PC-3 (cell line): ENCODE measurements around the gene SAP30L. TPM values are rescaled to one million over a fixed set of nuclear protein-coding genes. Genes with fewer than 3 reads are reported as not detected.

Source experiments
- ATAC-seq: fragments of 200-7000 bp; cut with Tn5 transposase; 2 replicates; pipeline ENCODE4 v1.9.1; 2020; ENCODE audit warnings: mild to moderate bottlenecking, moderate library complexity
- BruUV-seq: library from RNA; stranded (reverse); fragments of 400-500 nt; replicated peaks from 2 replicates; lab custom pipeline; 2021; lab: Mats Ljungman, UMichigan
- CTCF ChIA-PET: fragments of 300-600 bp; sonication (Branson Sonifier 250); formaldehyde crosslinking; loops from one replicate; lab custom pipeline; 2022; ENCODE audit warnings: antibody characterized with exemption; lab: Charles Lee
- POLR2A ChIA-PET: fragments of 300-600 bp; sonication (Branson Sonifier 250); formaldehyde crosslinking; loops from one replicate; lab custom pipeline; 2022; ENCODE audit warnings: antibody characterized with exemption; ENCODE audit not compliant: unreplicated experiment; lab: Charles Lee
- DNase-seq: peaks from one replicate; pipeline ENCODE4 v3.0.0-alpha.2; 2015
- H2AFZ ChIP-seq: fragments of 300-600 bp; sonication (generic); 2 replicates; pipeline ENCODE4 v1.6.0; 2016; ENCODE audit warnings: antibody characterized with exemption, low read length
- H3F3A ChIP-seq: fragments of 300-600 bp; sonication (generic); one replicate; pipeline ENCODE4 v1.6.0; 2017; ENCODE audit warnings: antibody characterized with exemption, low read length, control low read depth, mild to moderate bottlenecking; ENCODE audit not compliant: unreplicated experiment
- H3K27ac ChIP-seq: fragments of 300-600 bp; sonication (generic); 2 replicates; pipeline ENCODE4 v1.5.1; 2016; ENCODE audit warnings: mild to moderate bottlenecking, low read length
- H3K27me3 ChIP-seq: fragments of 300-600 bp; sonication (generic); 2 replicates; pipeline ENCODE4 v1.6.1; 2016; ENCODE audit warnings: low read length, mixed read lengths
- H3K36me3 ChIP-seq: fragments of 300-600 bp; sonication (generic); 2 replicates; pipeline ENCODE4 v1.6.1; 2016; ENCODE audit warnings: low read depth, mixed run types, low read length, mixed read lengths
- H3K4me1 ChIP-seq: fragments of 300-600 bp; sonication (generic); 2 replicates; pipeline ENCODE4 v1.5.1; 2016; ENCODE audit warnings: low read length; ENCODE audit not compliant: insufficient read depth
- H3K4me2 ChIP-seq: fragments of 300-600 bp; sonication (generic); 2 replicates; pipeline ENCODE4 v1.6.0; 2016; ENCODE audit warnings: low read length
- H3K4me3 ChIP-seq: fragments of 300-600 bp; sonication (generic); 2 replicates; pipeline ENCODE4 v1.5.1; 2016; ENCODE audit warnings: mild to moderate bottlenecking, low read length, mixed read lengths
- H3K79me2 ChIP-seq: fragments of 300-600 bp; sonication (generic); 2 replicates; pipeline ENCODE4 v1.6.1; 2017; ENCODE audit warnings: low read length, mixed read lengths
- H3K9ac ChIP-seq: fragments of 300-600 bp; sonication (generic); 2 replicates; pipeline ENCODE4 v1.6.0; 2016; ENCODE audit warnings: mild to moderate bottlenecking, low read length
- H3K9me2 ChIP-seq: fragments of 300-600 bp; sonication (generic); replicated peaks from 2 replicates; pipeline ENCODE4 v1.6.1; 2016; ENCODE audit warnings: mixed run types, low read length, mixed read lengths
- H3K9me3 ChIP-seq: fragments of 300-600 bp; sonication (generic); 2 replicates; pipeline ENCODE4 v1.6.1; 2016; ENCODE audit warnings: low read length, mixed read lengths
- H4K20me1 ChIP-seq: fragments of 300-600 bp; sonication (generic); 2 replicates; pipeline ENCODE4 v1.6.1; 2016; ENCODE audit warnings: low read length, mixed read lengths
- EZH2 ChIP-seq: fragments of 300-600 bp; sonication (generic); IDR thresholded peaks from one replicate; pipeline ENCODE4 v1.6.1; 2017; ENCODE audit warnings: antibody characterized with exemption, mild to moderate bottlenecking, low read length; ENCODE audit not compliant: unreplicated experiment
- EZH2phosphoT487 ChIP-seq: fragments of 300-600 bp; sonication (generic); IDR thresholded peaks from 2 replicates; pipeline ENCODE4 v1.6.1; 2018; ENCODE audit warnings: mild to moderate bottlenecking, antibody characterized with exemption, low read length, borderline replicate concordance
- intact Hi-C: fragments of 100-400 bp; cut with micrococcal nuclease; formaldehyde crosslinking; loops from 2 replicates; pipeline ENCODE4 v1.9.0; 2023
- total RNA-seq: library from RNA; depleted of rRNA; stranded (reverse); fragments of >200 nt; gene quantifications from 2 replicates; pipeline ENCODE4 v1.2.3, GENCODE V29; 2014
- TF ChIP-seq, protein P1 (sequence below): fragments of 300-600 bp; sonication (generic); conservative IDR thresholded peaks from 2 replicates; pipeline ENCODE4 v1.5.1; 2017; ENCODE audit warnings: antibody characterized with exemption, low read depth, mild to moderate bottlenecking, low read length

The SAP30L gene
- total RNA-seq, 1 experiment from 2014 or later = 36.0 TPM

DNA sequence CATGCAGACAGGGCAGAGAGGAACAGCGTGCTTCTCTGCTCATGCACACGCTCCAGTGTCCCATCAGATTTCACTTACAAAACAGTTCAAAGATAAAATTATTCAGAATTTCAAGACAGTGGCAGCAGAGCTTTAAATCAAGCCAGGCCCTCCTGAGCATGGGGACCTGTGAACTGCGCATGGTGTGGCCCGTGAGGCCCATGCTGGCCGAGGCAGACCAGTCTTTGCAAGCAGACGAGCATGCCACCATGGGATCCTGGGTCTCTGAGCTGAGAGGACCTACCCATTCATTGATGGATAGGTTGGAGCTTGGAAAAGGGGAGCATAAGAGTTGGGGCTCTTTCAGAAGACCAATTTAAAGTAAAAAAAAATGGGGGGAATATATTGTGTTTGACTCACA is 35.0 kb upstream of the SAP30L start:
- CTCF ChIA-PET = no interaction called here
- Histone ChIP-seq H2AFZ (no peak overlapping the region), H3K4me2 (no peak overlapping the region), H3K36me3 (no peaks in the 10 kb centered on the region; the same call in 1 of the 2 replicates), H3K27me3 (no peaks in the 10 kb centered on the region), H4K20me1 (no peaks in the 10 kb centered on the region), H3K4me3 (no peak overlapping the region), H3K27ac (no peak overlapping the region), H3K9me2 (no peaks in the 10 kb centered on the region), H3K79me2 (no peaks in the 10 kb centered on the region), H3K4me1 (peaks cover 11% of the 10 kb centered on the region), H3K9me3 (no peaks in the 10 kb centered on the region), H3F3A (no peaks in the 10 kb centered on the region), H3K9ac (no peak overlapping the region)
- intact Hi-C loops = no loop called here
- ATAC-seq (no peak), DNase-seq (no peak)
- POLR2A ChIA-PET = no interaction called here
- no TSS peak for BruUV-seq
- TF ChIP-seq EZH2phosphoT487 (no peak), EZH2 (no peak)

DNA sequence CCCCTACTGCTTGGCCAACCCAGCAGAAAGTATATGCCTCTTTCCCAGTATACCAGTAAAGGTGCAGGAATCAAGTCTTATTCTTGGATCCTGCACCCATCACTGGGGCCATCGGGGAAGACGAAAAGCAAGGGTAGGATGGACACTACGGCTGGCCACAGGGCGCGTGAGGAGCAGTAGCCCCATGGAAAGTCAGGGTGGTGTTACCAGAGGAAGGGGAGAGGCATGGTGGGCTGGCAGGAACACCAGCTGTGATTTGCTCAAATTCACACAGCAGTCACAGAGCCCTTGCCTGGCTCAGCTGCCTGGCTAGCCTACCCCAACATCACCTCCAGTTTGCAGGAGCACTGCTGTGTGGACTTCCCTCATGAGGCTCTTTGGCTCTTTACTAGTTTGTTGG is 34.5 kb upstream of the SAP30L start:
- no peaks in the 10 kb centered on the region for H3K79me2 ChIP-seq
- no peaks in the 10 kb centered on the region for H4K20me1 ChIP-seq
- no peak overlapping the region for H2AFZ ChIP-seq
- H3K27ac ChIP-seq = no peak overlapping the region
- no peaks in the 10 kb centered on the region for H3K9me3 ChIP-seq
- no peak for TF ChIP-seq EZH2phosphoT487
- TF ChIP-seq, protein P1, sequence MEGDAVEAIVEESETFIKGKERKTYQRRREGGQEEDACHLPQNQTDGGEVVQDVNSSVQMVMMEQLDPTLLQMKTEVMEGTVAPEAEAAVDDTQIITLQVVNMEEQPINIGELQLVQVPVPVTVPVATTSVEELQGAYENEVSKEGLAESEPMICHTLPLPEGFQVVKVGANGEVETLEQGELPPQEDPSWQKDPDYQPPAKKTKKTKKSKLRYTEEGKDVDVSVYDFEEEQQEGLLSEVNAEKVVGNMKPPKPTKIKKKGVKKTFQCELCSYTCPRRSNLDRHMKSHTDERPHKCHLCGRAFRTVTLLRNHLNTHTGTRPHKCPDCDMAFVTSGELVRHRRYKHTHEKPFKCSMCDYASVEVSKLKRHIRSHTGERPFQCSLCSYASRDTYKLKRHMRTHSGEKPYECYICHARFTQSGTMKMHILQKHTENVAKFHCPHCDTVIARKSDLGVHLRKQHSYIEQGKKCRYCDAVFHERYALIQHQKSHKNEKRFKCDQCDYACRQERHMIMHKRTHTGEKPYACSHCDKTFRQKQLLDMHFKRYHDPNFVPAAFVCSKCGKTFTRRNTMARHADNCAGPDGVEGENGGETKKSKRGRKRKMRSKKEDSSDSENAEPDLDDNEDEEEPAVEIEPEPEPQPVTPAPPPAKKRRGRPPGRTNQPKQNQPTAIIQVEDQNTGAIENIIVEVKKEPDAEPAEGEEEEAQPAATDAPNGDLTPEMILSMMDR = no peak
- no peak for TF ChIP-seq EZH2
- H3K9ac ChIP-seq = no peak overlapping the region
- DNase-seq = no peak
- no peaks in the 10 kb centered on the region; the same call in 1 of the 2 replicates for H3K36me3 ChIP-seq
- intact Hi-C loops = no loop called here
- H3K4me2 ChIP-seq = no peak overlapping the region
- ATAC-seq = no peak
- 0 out of 2 replicates have a peak, but pooled peaks cover 7% of the 10 kb centered on the region for H3K4me1 ChIP-seq
- no peaks in the 10 kb centered on the region for H3K9me2 ChIP-seq
- no TSS peak for BruUV-seq
- POLR2A ChIA-PET = no interaction called here
- no peak overlapping the region for H3K4me3 ChIP-seq
- CTCF ChIA-PET = no interaction called here
- H3K27me3 ChIP-seq = no peaks in the 10 kb centered on the region
- H3F3A ChIP-seq = no peaks in the 10 kb centered on the region

DNA sequence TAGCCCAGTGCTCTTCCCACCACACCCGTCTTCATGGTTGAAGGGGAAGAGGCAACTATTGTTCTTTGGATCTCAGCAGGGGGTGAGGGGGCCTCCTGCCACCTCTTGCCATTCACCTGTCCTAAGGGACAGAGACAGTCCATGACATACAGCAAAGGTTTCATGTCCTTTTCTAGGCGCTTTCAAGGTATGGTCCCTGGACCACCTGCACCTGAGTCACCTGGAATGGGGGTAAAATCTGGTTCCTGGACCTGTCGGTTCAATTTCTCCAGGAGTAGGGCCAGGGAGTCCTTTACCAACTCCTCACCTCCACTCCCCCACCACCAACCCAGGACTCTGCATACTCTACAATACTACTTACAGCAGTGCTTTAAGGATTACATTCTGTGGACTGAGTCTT is 33.5 kb upstream of the SAP30L start:
- no peak overlapping the region for H3K9ac ChIP-seq
- TF ChIP-seq, protein P1 = no peak
- TF ChIP-seq EZH2phosphoT487 (no peak), EZH2 (no peak)
- H3K27ac ChIP-seq = no peak overlapping the region
- H3K27me3 ChIP-seq = no peaks in the 10 kb centered on the region
- no TSS peak for BruUV-seq
- no peaks in the 10 kb centered on the region for H3K9me3 ChIP-seq
- H2AFZ ChIP-seq = no peak overlapping the region
- no peaks in the 10 kb centered on the region for H4K20me1 ChIP-seq
- H3K9me2 ChIP-seq = no peaks in the 10 kb centered on the region
- DNase-seq (no peak), ATAC-seq (no peak)
- H3K4me3 ChIP-seq = no peak overlapping the region
- H3K4me2 ChIP-seq = no peak overlapping the region
- intact Hi-C loops = no loop called here
- H3F3A ChIP-seq = no peaks in the 10 kb centered on the region
- H3K4me1 ChIP-seq = no peaks in the 10 kb centered on the region
- ChIA-PET POLR2A (no interaction called here), CTCF (no interaction called here)
- H3K36me3 ChIP-seq = no peaks in the 10 kb centered on the region; the same call in 1 of the 2 replicates
- H3K79me2 ChIP-seq = no peaks in the 10 kb centered on the region
